Stimulated activated CD4-positive, alpha-beta T cell treated with anti-CD3 and anti-CD28 coated beads, Interleukin-2, amount 100 ng/mL, for 24 hours (primary cell): ENCODE measurements around the gene PNPLA7.
"Not testable (repeated sequence)": the region's sequence is repeated elsewhere in the genome, so short reads cannot be mapped to it uniquely, and the experiment has no call there.

ENCODE experiments used
- DNase-seq, 2 donors: peaks; one replicate each; pipeline ENCODE4 v3.0.0-alpha.2; 2020

Gene PNPLA7

GRCh38 chr9:137550231-137550621, at the start of gene PNPLA7:
Gene PNPLA7 (minus strand): TSS chr9:137550402. CDS start chr9:137550197, 205 bp downstream.
- peak; percentile 48 to 59 for DNase-seq

- DNase-seq = no peak
Measured at GRCh38 chr9:137598943-137599342, 48.7 kb upstream of the PNPLA7 start.

- not testable (repeated sequence) for DNase-seq
Measured at GRCh38 chr9:137596577-137596976, 46.4 kb upstream of the PNPLA7 start.

DNA sequence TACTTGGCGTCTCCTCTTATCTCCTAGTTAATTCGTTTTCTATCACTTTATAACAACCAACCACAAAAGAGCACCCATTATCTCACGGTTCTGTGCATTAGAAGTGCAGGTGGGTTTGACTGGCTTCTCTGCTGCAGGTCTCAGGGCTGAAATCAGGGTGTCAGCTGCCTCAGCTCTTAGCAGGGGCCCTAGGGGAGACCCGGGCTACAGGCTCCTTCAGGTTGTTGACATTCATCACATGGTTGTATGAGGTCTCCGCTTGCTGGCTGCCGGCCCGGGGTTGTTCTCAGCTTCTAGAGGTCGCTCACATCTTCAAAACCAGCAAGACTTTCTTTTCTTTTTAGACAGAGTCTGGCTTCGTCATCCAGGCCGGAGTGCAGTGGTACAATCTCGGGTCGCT, 43.0 kb upstream of the PNPLA7 start:
- no peak for DNase-seq

GRCh38 chr9:137592767-137593166, 42.6 kb upstream of the PNPLA7 start:
- no peak for DNase-seq

DNA sequence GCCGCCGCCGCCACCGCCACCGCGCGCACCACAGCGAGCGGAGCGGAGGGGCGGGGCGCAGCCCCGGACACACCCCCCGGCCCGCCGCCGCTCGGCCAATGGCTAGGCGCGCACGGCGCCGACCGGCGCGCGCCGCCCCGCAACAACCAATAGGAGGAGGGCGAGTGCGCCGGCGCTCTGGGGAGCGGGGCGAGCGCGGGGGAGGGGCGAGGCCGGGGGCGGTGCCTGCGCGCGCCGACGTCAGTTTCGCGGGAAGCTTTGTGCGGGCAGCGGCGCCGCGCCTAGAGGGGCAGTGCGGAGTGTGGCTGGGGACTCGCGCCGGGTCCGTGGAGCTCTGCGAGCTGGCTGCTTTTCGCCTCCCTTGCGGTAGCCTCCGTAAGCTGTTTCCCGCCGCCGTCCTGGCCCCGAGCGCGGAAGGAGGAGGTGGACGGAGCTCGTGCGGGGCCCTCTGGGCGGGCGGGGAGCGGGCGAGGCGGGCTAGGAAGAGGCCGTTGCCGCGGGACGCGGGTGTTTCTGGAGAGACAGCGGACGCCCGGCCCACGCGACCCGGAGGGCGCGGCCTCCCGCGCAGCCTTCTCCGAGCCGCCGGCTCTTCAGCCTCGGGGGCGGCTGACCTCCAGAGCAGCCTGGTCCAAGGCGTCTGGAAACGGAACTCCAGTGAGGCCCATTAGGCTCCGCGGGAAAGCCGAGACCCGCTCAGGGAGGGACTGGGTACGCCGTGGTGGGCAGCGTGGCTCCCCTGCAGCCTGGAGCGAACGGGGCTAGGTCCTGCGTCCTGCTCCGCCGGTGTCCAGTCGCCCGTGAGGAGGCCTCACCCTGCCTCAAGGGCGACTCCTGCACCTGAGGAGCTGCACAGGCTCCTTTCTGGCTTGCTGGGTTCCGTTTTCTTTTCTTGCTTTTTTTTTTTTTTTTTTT, 40.5 kb upstream of the PNPLA7 start, which contains the start of gene ZMYND19:
TSS of gene ZMYND19 (minus strand) at position 44 of the 915 bp plus-strand sequence. CDS start 249 bp downstream, outside the sequence.
- peak; percentile 91 to 93 for DNase-seq

- no peak for DNase-seq
Measured at GRCh38 chr9:137590123-137590468, 39.9 kb upstream of the PNPLA7 start.

- DNase-seq = no peak
Measured at GRCh38 chr9:137589441-137590122, 39.4 kb upstream of the PNPLA7 start.

DNA sequence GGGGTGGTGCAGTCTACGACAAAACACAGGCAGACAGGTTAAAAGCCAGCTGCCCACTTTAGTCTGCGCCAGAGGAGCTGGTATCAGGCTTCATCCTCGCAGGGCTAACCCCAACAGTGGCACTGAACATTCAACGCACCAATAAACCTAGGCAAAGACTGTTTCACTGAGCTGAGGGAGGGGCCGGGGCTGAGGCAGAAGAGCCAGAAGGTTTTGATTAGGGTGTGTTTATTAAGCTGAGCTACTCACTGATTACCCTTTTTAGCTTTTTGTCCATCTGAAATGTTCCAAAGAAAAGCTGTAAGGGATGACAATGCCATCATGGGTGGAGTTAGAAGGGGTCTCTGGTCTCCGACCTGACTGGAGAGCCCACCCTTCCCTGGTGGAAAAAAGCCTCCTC, 38.7 kb upstream of the PNPLA7 start:
- no peak for DNase-seq

DNA sequence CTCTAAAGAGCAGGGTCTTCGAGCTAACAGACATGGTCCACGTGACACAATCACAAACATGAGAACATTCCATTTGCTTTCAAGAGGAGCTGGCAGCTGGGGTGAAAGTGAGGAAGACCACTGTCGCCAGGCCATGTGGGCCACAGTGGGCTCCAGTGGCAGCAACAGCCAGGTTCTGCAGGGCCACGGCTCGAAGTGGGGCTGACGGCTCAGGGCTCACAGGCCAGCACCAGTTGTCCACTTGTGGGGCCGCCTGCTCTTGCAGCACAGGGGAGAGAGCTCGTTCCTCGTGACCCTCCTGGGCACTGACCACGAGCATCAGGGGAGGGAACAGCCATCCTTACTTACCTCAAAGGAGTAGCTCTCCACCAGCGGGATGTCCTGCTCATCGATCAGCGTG, 38.1 kb upstream of the PNPLA7 start:
- no peak for DNase-seq

- no peak for DNase-seq
Measured at GRCh38 chr9:137586854-137587253, 36.7 kb upstream of the PNPLA7 start.

GRCh38 chr9:137583957-137584356, 33.8 kb upstream of the PNPLA7 start:
- DNase-seq = no peak

GRCh38 chr9:137583347-137583746, 33.1 kb upstream of the PNPLA7 start:
- DNase-seq = no peak

GRCh38 chr9:137582286-137582860, 32.2 kb upstream of the PNPLA7 start:
- DNase-seq = no peak

DNA sequence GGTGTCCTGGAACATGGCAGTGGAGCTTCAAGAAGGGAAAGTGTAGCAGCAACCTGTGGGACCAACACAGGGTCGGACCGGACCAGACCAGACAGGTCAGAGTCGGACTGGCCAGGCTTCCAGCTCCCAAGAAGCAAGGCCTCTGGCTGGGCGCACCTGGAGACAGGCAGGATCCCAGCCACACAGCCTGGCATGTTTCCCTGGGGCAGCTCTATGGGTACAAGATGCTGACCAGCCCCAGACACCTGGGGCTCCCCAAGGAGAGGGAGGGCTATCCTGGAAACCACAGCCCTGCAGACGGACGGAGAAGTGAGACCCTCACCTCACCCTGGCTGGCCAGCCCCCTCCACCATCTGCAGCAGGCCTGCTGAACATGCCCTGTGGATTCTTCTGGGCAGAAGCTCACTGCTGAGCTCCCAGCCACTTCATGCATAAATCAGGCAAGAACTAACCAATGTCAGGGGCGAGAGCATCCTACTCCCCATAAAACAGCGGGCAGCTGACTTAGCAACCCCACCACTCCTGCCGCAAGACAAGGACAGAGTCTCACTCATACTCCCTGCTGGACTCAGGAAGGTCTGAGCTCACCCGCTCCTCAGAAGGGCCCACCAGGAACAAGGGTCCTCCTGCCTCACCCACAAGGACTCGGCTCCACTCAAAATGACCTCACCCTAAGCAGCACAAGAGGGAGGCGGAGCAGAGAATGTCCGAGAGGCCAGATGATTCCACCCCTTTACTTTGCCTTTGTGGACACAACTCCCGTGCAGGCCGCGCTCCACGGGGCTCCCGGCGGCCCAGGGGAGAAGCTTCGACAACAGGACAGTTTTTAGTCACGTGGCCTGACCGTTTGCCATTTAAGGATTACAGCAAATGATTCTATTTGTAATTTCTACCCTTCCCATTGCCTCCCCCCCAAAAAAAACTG, 31.4 kb upstream of the PNPLA7 start:
- DNase-seq = no peak

DNA sequence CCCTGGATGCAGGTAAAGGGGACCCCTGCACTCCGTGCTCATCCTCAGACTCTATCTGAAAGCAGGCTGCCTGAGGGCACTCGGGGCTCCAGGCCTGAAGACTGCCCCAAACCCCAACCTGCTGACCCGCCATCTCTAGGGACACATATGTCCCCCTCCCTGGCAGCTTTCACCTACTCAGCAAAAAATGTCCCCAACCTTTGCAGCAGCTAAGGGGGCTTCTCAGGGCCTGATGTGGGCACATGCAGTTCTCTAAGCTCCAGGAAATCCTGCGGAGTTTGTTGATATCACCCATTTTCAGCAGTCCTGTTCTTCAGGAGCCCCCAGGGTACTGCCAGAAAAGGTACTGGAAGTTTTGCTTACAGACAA, 30.7 kb upstream of the PNPLA7 start:
- no peak for DNase-seq

DNA sequence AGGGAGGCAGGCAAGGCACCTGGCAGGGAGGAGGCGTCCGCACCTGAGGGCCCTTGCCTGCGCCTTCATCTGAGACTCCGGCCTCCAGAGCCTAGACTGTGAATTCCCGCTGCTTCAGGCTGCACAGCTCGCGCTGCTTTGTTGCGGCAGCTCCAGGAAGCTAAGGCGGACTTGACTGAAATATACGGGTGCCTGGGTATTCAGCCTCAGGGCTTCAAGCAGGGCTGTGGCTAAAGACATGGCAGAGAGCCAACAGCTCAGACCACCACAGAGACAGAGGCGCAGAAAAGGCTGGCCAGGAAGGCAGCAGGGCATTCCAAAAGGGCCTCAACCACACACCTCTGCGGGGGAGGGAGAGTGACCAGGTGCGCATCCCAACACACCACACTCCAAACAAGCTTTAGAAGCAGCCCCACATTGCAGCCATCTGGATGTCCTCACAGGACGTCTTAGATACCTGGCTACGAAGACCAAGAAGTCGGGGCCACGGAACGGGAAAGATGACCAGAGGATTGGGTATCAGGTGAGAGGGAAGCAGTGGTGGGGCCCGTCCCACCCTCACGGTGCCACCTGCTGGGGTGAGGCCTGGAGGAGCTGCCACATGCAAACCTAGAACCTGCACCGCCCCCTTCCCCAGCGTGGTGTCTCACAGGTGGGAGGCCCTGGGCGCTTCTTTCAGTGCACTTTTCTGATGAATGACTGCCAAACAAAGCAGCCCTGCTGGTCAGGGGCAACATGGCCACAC, 30.2 kb upstream of the PNPLA7 start:
- DNase-seq = no peak

- DNase-seq = no peak
Measured at GRCh38 chr9:137579259-137579604, 29.0 kb upstream of the PNPLA7 start.

DNA sequence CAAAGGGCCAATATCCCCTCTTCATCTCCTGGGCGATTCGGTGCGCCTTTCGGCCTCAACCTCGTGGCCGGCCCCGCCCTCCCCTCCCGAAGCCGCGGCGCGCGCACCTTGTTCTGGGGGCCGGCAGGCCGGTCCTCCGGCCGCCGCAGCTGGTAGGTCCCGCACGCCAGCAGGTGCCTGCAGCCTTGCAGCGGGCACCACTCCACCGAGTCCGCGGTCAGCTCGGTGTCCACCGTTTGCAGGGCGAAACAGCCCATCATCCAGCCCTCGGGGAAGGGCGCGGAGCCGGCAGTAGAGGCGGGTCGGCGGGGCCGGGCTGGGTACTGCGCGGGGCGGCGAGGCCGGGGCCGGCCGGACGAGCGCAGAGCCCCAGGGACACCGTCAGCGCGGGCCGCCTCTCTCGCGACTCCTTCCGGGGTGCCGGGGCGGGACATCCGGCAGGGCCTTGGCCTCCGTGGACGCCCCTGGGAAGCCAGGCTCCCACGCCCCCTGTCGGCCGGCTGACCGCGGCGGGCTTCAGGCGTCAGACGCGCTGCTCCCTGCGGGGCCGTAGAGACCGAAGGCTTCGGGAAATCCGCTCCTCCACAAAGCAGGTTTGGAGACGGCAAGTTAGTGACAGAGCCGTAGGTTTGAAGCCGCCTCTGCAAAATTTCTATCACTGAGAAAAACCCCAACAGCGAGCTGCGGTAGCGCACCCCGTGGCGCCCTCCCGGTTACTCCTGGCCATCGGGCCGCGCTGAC, 28.5 kb upstream of the PNPLA7 start, which contains the start of gene DPH7:
TSS of gene DPH7 (minus strand) at position 408 of the 741 bp plus-strand sequence. CDS start at position 260, 148 bp downstream.
- DNase-seq = peak; percentile 99

DNA sequence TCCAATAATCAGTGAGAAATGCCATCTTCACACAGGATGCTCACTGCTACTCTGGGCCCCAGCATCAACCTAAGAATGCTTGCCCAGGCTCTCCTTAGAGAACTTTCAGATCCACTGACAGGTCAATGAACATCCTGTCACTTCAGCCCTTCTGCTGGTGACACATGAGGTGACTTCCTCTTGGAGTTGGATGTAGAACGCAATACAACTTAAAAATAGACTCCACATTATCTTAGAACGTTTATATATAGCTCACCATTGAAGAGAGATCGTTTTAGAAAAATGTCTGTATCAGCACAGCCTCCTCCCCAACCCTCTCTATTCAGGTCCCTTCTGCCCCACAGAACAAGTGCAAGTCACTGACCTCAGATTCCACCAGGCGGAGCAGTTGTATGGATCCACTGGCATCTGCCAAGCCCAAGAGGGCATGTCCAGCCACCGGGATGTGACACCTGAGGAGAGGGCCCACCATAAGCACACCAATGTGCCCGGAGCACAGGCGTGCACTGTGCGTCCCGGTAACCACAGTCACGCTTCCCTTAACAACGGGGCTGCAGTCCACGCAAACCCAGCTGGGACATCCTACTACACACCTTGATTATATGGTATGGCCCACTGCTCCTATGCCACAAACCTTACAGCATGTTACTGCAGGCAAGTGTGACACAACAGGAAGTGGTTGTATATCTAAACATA, 25.7 kb upstream of the PNPLA7 start:
- no peak for DNase-seq

DNA sequence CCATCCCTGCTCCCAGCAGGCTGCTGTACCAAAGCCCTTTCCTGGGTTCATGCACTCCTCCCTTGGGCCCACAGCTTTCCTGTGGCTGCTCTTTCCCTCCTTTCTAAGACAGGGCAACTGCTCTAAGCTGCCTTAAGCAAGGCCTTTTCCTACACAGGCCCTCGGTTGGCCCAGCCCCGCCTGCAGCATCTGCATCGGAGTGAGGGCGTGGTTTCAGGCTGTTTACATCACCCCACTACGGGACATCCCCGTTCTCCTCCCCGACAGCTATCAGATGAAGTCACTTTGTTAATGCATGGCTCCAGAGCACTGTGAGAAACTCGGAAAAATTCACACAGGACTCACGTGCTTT, 25.1 kb upstream of the PNPLA7 start:
- no peak for DNase-seq
